CD4-positive, CD25-positive, alpha-beta regulatory T cell (primary cell): ENCODE measurements around the gene HDAC10. TPM values are rescaled to one million over a fixed set of nuclear protein-coding genes. Genes with fewer than 3 reads are reported as not detected.
"Not testable (repeated sequence)": the region's sequence is repeated elsewhere in the genome, so short reads cannot be mapped to it uniquely, and the experiment has no call there.

Source experiments
- ATAC-seq, 2 donors: fragments of 150-1000 bp; cut with Tn5 transposase; one replicate each; pipeline ENCODE4 v1.10.0; 2021; ENCODE audit warnings: low read depth in 2 of 2, moderate number of reproducible peaks in 2 of 2, moderate library complexity in 1 of 2
- DNase-seq, 3 donors: peaks; one replicate each; pipeline versions ENCODE4 v3.0.0 to v3.0.0-alpha.2; 2012 to 2022; ENCODE audit warnings: mixed read lengths in 1 of 3
- H3K27ac ChIP-seq: one replicate; pipeline ENCODE4 v1.7.0; 2013; ENCODE audit warnings: mild to moderate bottlenecking, low read length; ENCODE audit not compliant: insufficient read depth, poor library complexity, severe bottlenecking
- H3K27me3 ChIP-seq: one replicate; pipeline ENCODE4 v1.7.0; 2013; ENCODE audit warnings: low read length; ENCODE audit not compliant: control insufficient read depth, insufficient read depth
- H3K36me3 ChIP-seq: one replicate; pipeline ENCODE4 v1.7.0; 2013; ENCODE audit warnings: mild to moderate bottlenecking, low read length, moderate library complexity; ENCODE audit not compliant: control insufficient read depth, insufficient read depth
- H3K4me1 ChIP-seq: 2 replicates; pipeline ENCODE4 v1.7.0; 2013; ENCODE audit warnings: mild to moderate bottlenecking, low read length; ENCODE audit not compliant: insufficient read depth, control insufficient read depth, poor library complexity, severe bottlenecking
- H3K4me3 ChIP-seq: one replicate; pipeline ENCODE4 v1.7.0; 2013; ENCODE audit warnings: low read depth, mild to moderate bottlenecking, low read length, moderate library complexity
- H3K9me3 ChIP-seq, 2 experiments: 1 replicate in 1 of 2; 2 replicates in 1 of 2; pipeline ENCODE4 v1.7.0; 2013; ENCODE audit warnings: low read length in 2 of 2, mild to moderate bottlenecking in 1 of 2, moderate library complexity in 1 of 2; ENCODE audit not compliant: control insufficient read depth in 2 of 2
- H3K27ac Mint-ChIP-seq, 3 donors: one replicate each; pipeline ENCODE4 v1.8.0; 2020 to 2022; ENCODE audit warnings: mild to moderate bottlenecking in 3 of 3, mixed read lengths in 3 of 3, moderate library complexity in 2 of 3
- H3K27me3 Mint-ChIP-seq: one replicate; pipeline ENCODE4 v1.8.0; 2022; ENCODE audit warnings: mild to moderate bottlenecking, mixed read lengths
- H3K36me3 Mint-ChIP-seq: one replicate; pipeline ENCODE4 v1.8.0; 2020; ENCODE audit warnings: mixed read lengths
- H3K4me1 Mint-ChIP-seq, 4 donors: one replicate each; pipeline ENCODE4 v1.8.0; 2020 to 2022; ENCODE audit warnings: mixed read lengths in 4 of 4, mild to moderate bottlenecking in 1 of 4
- H3K4me3 Mint-ChIP-seq, 4 donors: one replicate each; pipeline ENCODE4 v1.8.0; 2020 to 2022; ENCODE audit warnings: mild to moderate bottlenecking in 4 of 4, mixed read lengths in 4 of 4, moderate library complexity in 3 of 4
- H3K9me3 Mint-ChIP-seq, 7 donors: one replicate each; pipeline ENCODE4 v1.8.0; 2020 to 2022; ENCODE audit warnings: mixed read lengths in 7 of 7, mild to moderate bottlenecking in 3 of 7, moderate library complexity in 2 of 7
- polyA plus RNA-seq, 4 donors: library from polyadenylated mRNA; unstranded; fragments of 300-500 nt; fragmentation: Illumina TruSeq; gene quantifications; one replicate each; pipeline ENCODE4 v1.2.3, GENCODE V29; 2021
- total RNA-seq: library from RNA; stranded (reverse); gene quantifications from one replicate; pipeline ENCODE4 v1.2.3, GENCODE V29; 2022

Gene HDAC10
- total and polyA plus RNA-seq, 5 donors from 2014 or later: 6.0 to 125 (median 7.5) TPM

DNA sequence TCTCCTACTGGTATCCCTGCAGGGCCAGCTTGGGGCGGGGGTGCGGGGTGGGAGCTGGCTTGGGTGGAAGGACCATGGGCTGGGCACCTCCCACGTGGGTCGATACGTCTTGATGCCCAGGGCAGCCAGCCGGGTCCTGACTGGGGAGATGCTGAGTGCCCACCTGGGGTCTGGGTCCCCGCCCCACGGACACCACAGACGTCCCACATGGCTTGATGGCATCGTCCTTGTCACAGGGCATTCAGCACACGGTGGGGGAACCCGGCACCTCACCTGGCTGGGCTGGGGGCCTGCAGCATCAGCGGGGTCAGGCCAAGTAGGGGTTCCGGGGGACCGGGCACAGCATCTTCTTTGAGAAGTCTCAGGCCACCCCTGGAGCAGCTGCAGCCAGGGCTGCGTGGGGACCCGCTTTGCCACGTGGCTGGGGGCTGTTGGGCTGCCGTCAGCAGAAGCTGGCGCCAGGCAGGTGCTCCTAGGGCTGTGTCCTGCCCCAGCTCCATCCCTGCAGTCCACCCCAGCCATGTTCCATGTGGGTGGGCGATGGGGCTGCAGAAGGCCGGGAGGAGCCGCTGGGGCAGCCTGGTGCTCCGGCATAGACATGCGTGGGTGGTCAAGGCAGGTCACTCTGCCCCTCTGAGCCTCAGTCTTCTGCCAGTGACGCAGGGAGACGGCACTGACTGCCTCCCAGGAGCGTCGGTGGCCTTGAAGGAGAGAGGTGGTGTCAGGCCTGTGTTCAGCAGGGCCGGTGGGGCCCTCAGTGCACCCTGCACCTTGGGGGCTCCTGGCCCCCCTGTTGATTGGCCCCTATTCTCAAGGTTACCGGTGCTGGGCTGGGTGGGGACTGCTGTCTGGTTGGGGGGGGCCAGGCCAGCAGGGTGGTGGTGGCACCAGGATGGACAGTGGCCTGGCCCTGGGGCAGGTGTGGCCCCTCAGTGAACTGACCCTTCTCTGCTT is 41.8 kb downstream of the HDAC10 start:
- H3K4me1 ChIP-seq: peaks cover 8% of the 10 kb centered on the region
- no peaks in the 10 kb centered on the region for H3K27me3 Mint-ChIP-seq
- DNase-seq: no peak
- H3K4me1 Mint-ChIP-seq: peaks cover 12 to 31% (median 24%) of the 10 kb centered on the region in 4 donors
- H3K4me3 Mint-ChIP-seq: peak overlapping the region in 1 of 4 donors; percentile 55
- no peaks in the 10 kb centered on the region for H3K9me3 ChIP-seq
- no peaks in the 10 kb centered on the region for H3K27me3 ChIP-seq
- H3K36me3 Mint-ChIP-seq: peaks cover 16% of the 10 kb centered on the region
- peak overlapping the region in 2 of 3 donors; percentile 75 to 89 for H3K27ac Mint-ChIP-seq
- H3K27ac ChIP-seq: no peak overlapping the region
- no peaks in the 10 kb centered on the region for H3K9me3 Mint-ChIP-seq
- ATAC-seq: no peak
- peaks cover 44% of the 10 kb centered on the region for H3K36me3 ChIP-seq
- no peak overlapping the region for H3K4me3 ChIP-seq

DNA sequence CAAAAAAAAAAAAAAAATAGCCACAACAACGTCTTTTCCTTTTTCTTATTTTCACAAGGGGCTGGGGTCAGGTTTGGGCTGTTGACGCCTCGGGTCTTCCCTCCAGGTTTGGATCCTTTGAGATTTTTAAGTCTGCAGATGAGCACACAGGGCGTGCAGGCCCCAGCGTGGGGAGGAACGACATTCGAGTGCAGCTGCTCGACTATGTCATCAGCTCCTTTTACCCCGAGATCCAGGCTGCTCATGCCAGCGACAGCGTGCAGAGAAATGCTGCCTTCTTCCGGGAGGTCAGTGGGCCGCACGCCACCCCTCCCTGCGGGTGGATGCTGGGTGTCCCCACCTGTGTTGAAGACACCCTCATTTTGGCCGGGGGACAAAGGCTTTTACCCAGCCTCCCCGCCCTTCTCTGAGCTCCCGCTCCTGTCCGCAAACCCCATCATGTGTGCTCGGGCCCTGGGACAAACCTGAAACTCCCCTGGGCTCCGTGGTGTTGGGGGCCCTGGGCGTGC is 42.6 kb downstream of the HDAC10 start:
- Mint-ChIP-seq H3K4me1 (peaks cover 12 to 36% (median 26%) of the 10 kb centered on the region in 4 donors), H3K27me3 (no peaks in the 10 kb centered on the region), H3K27ac (no peak overlapping the region), H3K36me3 (peaks cover 21% of the 10 kb centered on the region), H3K4me3 (peak overlapping the region in 1 of 4 donors; percentile 22), H3K9me3 (no peaks in the 10 kb centered on the region)
- ATAC-seq (no peak), DNase-seq (no peak)
- Histone ChIP-seq H3K4me1 (peaks cover 8% of the 10 kb centered on the region), H3K9me3 (no peaks in the 10 kb centered on the region), H3K27me3 (no peaks in the 10 kb centered on the region), H3K4me3 (no peak overlapping the region), H3K27ac (no peak overlapping the region), H3K36me3 (peaks cover 45% of the 10 kb centered on the region)

DNA sequence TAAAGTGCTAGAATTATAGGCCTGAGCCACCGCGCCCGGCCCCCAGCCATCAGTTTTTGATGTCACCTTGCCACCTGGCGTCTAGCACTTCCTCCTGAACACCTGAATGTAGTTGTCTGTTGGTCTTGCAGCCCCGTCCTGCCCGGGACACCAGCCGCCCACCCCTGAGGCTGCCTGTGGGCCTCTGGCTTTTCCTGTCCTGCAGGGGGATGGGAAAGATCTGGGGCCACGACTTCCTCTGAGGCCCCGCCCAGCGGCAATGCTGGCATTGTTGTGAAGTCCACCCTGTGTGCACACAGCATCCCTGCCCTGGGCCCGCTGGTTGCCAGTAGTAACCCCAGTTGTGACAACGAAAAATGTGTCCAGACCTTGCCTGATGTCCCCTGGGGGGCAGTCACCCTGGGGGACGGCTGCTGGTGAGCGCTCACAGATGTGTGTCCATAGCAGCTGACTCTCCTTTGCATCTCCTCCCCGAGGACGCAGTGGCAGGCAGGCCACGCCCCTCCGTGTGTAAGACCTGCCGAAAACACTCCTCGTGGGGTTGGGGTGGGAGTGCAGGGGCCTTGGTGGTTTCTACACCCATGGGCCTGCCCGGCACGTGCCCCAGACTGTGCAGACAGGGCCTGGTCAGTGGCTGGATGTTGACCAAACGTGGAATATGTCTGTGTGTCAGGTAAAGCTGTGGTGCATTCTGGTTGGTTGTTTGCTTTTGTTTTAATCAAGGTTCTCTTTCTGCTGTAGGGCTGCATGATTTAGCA is 43.5 kb downstream of the HDAC10 start:
- Mint-ChIP-seq H3K9me3 (no peaks in the 10 kb centered on the region), H3K4me3 (peak overlapping the region in 1 of 4 donors; percentile 22), H3K27ac (peak overlapping the region in 1 of 3 donors; percentile 52), H3K4me1 (peaks cover 7 to 36% (median 27%) of the 10 kb centered on the region in 4 donors), H3K36me3 (peaks cover 17% of the 10 kb centered on the region), H3K27me3 (no peaks in the 10 kb centered on the region)
- no peak overlapping the region for H3K27ac ChIP-seq
- no peak overlapping the region for H3K4me3 ChIP-seq
- H3K27me3 ChIP-seq: no peaks in the 10 kb centered on the region
- H3K4me1 ChIP-seq: peaks cover 8% of the 10 kb centered on the region
- peaks cover 38% of the 10 kb centered on the region for H3K36me3 ChIP-seq
- ATAC-seq: no peak
- H3K9me3 ChIP-seq: no peaks in the 10 kb centered on the region
- DNase-seq: no peak

GRCh38 chr22:50206599-50206998 is 44.5 kb downstream of the HDAC10 start:
- peaks cover 5 to 45% (median 25%) of the 10 kb centered on the region in 4 donors for H3K4me1 Mint-ChIP-seq
- no peak overlapping the region for H3K4me3 ChIP-seq
- peaks cover 18% of the 10 kb centered on the region for H3K4me1 ChIP-seq
- H3K9me3 Mint-ChIP-seq: no peaks in the 10 kb centered on the region
- H3K27me3 Mint-ChIP-seq: no peaks in the 10 kb centered on the region
- no peak overlapping the region for H3K27ac ChIP-seq
- H3K27me3 ChIP-seq: no peaks in the 10 kb centered on the region
- H3K9me3 ChIP-seq: no peaks in the 10 kb centered on the region
- no peak overlapping the region for H3K27ac Mint-ChIP-seq
- peaks cover 17% of the 10 kb centered on the region for H3K36me3 Mint-ChIP-seq
- no peak overlapping the region for H3K4me3 Mint-ChIP-seq
- ATAC-seq: no peak
- peaks cover 31% of the 10 kb centered on the region for H3K36me3 ChIP-seq
- DNase-seq: no peak

DNA sequence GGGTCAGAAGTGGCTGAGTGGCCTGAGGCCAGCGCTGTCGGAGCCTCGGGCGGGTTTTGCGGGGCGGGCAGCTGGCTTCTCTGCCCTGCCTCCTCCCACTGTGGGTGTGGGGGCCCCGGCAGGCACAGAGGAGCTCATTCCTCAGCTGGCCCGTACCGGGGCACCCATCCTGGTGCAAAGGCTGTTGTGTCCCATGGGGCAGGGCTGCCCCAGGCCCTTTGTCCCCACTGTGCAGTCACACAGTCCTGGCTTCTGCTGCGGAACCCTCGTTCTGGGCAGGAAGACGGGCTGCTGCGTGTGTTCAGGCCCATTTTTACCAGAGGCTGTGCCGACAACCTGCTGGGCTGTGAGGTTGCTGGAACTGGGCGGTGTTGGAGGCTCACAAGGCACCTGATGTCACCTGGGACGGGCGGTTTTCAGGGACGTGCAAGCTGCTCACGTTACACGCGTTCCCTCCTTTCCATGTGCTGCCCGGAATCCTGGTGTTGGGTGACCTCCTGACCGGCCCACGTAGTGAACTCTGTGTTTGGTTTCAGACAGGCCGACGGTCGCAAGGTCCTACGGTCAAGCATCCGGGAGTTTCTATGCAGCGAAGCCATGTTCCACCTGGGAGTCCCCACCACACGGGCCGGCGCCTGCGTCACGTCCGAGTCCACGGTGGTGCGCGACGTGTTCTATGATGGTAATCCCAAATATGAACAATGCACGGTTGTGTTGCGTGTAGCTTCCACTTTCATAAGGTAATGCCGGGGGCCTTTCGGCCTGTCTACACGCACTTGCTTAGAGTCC is 45.1 kb downstream of the HDAC10 start:
- Histone ChIP-seq H3K9me3 (no peaks in the 10 kb centered on the region), H3K4me3 (no peak overlapping the region), H3K36me3 (peaks cover 27% of the 10 kb centered on the region), H3K4me1 (peaks cover 20% of the 10 kb centered on the region), H3K27me3 (no peaks in the 10 kb centered on the region), H3K27ac (no peak overlapping the region)
- peak overlapping the region in 1 of 4 donors; percentile 5 for H3K4me3 Mint-ChIP-seq
- no peak overlapping the region for H3K27ac Mint-ChIP-seq
- H3K4me1 Mint-ChIP-seq: peaks cover 5 to 42% (median 25%) of the 10 kb centered on the region in 4 donors
- no peaks in the 10 kb centered on the region for H3K9me3 Mint-ChIP-seq
- no peak for DNase-seq
- H3K27me3 Mint-ChIP-seq: no peaks in the 10 kb centered on the region
- no peak for ATAC-seq
- H3K36me3 Mint-ChIP-seq: peaks cover 13% of the 10 kb centered on the region

GRCh38 chr22:50204998-50205397 is 46.1 kb downstream of the HDAC10 start:
- H3K27me3 Mint-ChIP-seq, ATAC-seq, H3K27ac ChIP-seq, H3K9me3 ChIP-seq, H3K27me3 ChIP-seq, H3K4me3 ChIP-seq, H3K9me3 Mint-ChIP-seq, DNase-seq: not testable (repeated sequence)
- Mint-ChIP-seq H3K27ac (peak overlapping the region in 2 of 3 donors; percentile 7 to 10), H3K4me1 (peaks cover 5 to 40% (median 24%) of the 10 kb centered on the region in 4 donors), H3K36me3 (peaks cover 12% of the 10 kb centered on the region), H3K4me3 (peak overlapping the region in 2 of 4 donors; percentile 40 to 74)
- peaks cover 20% of the 10 kb centered on the region for H3K36me3 ChIP-seq
- H3K4me1 ChIP-seq: peaks cover 18% of the 10 kb centered on the region

DNA sequence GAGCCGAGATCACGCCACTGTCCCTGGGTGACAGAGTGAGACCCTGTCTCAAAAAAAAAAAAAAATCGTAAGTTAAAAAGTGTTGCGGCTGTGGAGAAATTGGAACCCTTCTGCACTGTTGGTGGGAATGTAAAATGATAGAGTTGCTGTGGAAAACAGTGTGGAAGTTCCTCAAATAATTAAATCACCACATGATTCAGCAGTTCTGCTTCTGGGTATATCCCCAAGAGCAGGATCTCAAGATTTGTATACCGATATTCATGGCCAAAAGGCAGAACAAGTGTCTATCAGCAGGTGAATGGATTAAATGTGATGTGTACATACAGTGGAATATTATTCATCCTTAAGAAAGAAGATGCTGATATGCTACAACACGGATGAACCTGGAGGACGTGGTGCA is 46.5 kb downstream of the HDAC10 start:
- H3K27me3 ChIP-seq: no peaks in the 10 kb centered on the region
- no peaks in the 10 kb centered on the region for H3K9me3 ChIP-seq
- H3K36me3 ChIP-seq: peaks cover 20% of the 10 kb centered on the region
- DNase-seq (no peak), ATAC-seq (no peak)
- H3K27ac ChIP-seq: no peak overlapping the region
- peaks cover 18% of the 10 kb centered on the region for H3K4me1 ChIP-seq
- H3K27me3 Mint-ChIP-seq: no peaks in the 10 kb centered on the region
- H3K4me3 Mint-ChIP-seq: peak overlapping the region in 1 of 4 donors; percentile 40
- H3K36me3 Mint-ChIP-seq: peaks cover 8% of the 10 kb centered on the region
- no peak overlapping the region for H3K27ac Mint-ChIP-seq
- H3K4me1 Mint-ChIP-seq: peaks cover under 1 to 39% (median 20%) of the 10 kb centered on the region in 4 donors
- no peaks in the 10 kb centered on the region for H3K9me3 Mint-ChIP-seq
- no peak overlapping the region for H3K4me3 ChIP-seq
